CD14-positive monocyte (primary cell): ENCODE results near the gene RALGAPA2. TPM values are rescaled to one million over a fixed set of nuclear protein-coding genes. Genes with fewer than 3 reads are reported as not detected.

ENCODE experiments used
- DNase-seq, 3 donors: peaks; one replicate each; pipeline ENCODE4 v3.0.0-alpha.2; 2011 to 2022
- H2AFZ ChIP-seq: 2 replicates; pipeline ENCODE4 v1.6.0; 2012; ENCODE audit warnings: mild to moderate bottlenecking, low read depth, low read length, inconsistent platforms; ENCODE audit not compliant: insufficient read depth, poor library complexity, severe bottlenecking
- H3K27ac ChIP-seq, 2 donors: 1 replicate in 1 of 2; 2 replicates in 1 of 2; pipeline ENCODE4 v1.5.1; 2012 to 2013; ENCODE audit warnings: low read length in 2 of 2, control low read depth in 1 of 2, inconsistent platforms in 1 of 2, low read depth in 1 of 2, mild to moderate bottlenecking in 1 of 2
- H3K27me3 ChIP-seq, 2 donors: one replicate each; pipeline versions ENCODE4 v1.6.0 to v1.6.1; 2011 to 2013; ENCODE audit warnings: low read length in 2 of 2; ENCODE audit not compliant: control insufficient read depth in 2 of 2, insufficient read depth in 2 of 2
- H3K36me3 ChIP-seq, 2 donors: replicated peaks in 1 of 2; 1 replicate in 1 of 2; 2 replicates in 1 of 2; pipeline versions ENCODE4 v1.5.1 to v1.6.1; 2012 to 2013; ENCODE audit warnings: low read length in 2 of 2, control low read depth in 1 of 2, inconsistent platforms in 1 of 2, mild to moderate bottlenecking in 1 of 2; ENCODE audit not compliant: insufficient read depth in 2 of 2, control insufficient read depth in 1 of 2
- H3K4me1 ChIP-seq, 2 donors: 1 replicate in 1 of 2; 2 replicates in 1 of 2; pipeline versions ENCODE4 v1.5.1 to v1.6.1; 2012 to 2013; ENCODE audit warnings: low read length in 2 of 2, control low read depth in 1 of 2, inconsistent platforms in 1 of 2, mild to moderate bottlenecking in 1 of 2, moderate library complexity in 1 of 2; ENCODE audit not compliant: insufficient read depth in 2 of 2, control insufficient read depth in 1 of 2
- H3K4me2 ChIP-seq: replicated peaks from 2 replicates; pipeline ENCODE3; 2012; ENCODE audit warnings: low read length, moderate library complexity, mild to moderate bottlenecking; ENCODE audit not compliant: poor library complexity, severe bottlenecking; ENCODE audit errors: extremely low read depth
- H3K4me3 ChIP-seq, 3 experiments: fragments of 200-600 bp in 1 of 3; sonication (generic) in 1 of 3; replicated peaks in 1 of 3; 1 replicate in 2 of 3; 2 replicates in 1 of 3; pipeline ENCODE4 v1.5.1; 2011 to 2013; ENCODE audit warnings: low read length in 3 of 3, mild to moderate bottlenecking in 3 of 3, control low read depth in 2 of 3, low read depth in 2 of 3, inconsistent platforms in 1 of 3, moderate library complexity in 1 of 3
- H3K79me2 ChIP-seq: 2 replicates; pipeline ENCODE4 v1.6.0; 2012; ENCODE audit warnings: mild to moderate bottlenecking, control low read depth, inconsistent platforms, low read length, moderate library complexity; ENCODE audit not compliant: insufficient read depth
- H3K9ac ChIP-seq: 2 replicates; pipeline ENCODE4 v1.6.0; 2017; ENCODE audit warnings: low read length, mild to moderate bottlenecking; ENCODE audit not compliant: insufficient read depth, poor library complexity, severe bottlenecking
- H3K9me3 ChIP-seq, 2 donors: replicated peaks in 1 of 2; 1 replicate in 1 of 2; 2 replicates in 1 of 2; pipeline versions ENCODE4 v1.5.1 to v1.6.1; 2012 to 2013; ENCODE audit warnings: low read length in 2 of 2, control low read depth in 1 of 2; ENCODE audit not compliant: control insufficient read depth in 1 of 2, insufficient read depth in 1 of 2
- H4K20me1 ChIP-seq: 2 replicates; pipeline ENCODE4 v1.6.0; 2012; ENCODE audit warnings: mild to moderate bottlenecking, low read length, control low read depth, moderate library complexity; ENCODE audit not compliant: insufficient read depth
- H3K27ac Mint-ChIP-seq, 7 donors: one replicate each; pipeline ENCODE4 v1.8.0; 2020; ENCODE audit warnings: mild to moderate bottlenecking in 7 of 7, mixed read lengths in 7 of 7, moderate library complexity in 6 of 7, inconsistent platforms in 2 of 7
- H3K27me3 Mint-ChIP-seq, 3 donors: one replicate each; pipeline ENCODE4 v1.8.0; 2021 to 2022; ENCODE audit warnings: low read depth in 3 of 3, mild to moderate bottlenecking in 3 of 3, mixed read lengths in 3 of 3, moderate library complexity in 3 of 3, inconsistent platforms in 1 of 3
- H3K36me3 Mint-ChIP-seq, 2 donors: one replicate each; pipeline ENCODE4 v1.8.0; 2020; ENCODE audit warnings: mixed read lengths in 2 of 2, inconsistent platforms in 1 of 2, mild to moderate bottlenecking in 1 of 2
- H3K4me1 Mint-ChIP-seq: one replicate; pipeline ENCODE4 v1.8.0; 2020; ENCODE audit warnings: mild to moderate bottlenecking, mixed read lengths
- H3K4me3 Mint-ChIP-seq, 2 donors: one replicate each; pipeline ENCODE4 v1.8.0; 2020; ENCODE audit warnings: mild to moderate bottlenecking in 2 of 2, mixed read lengths in 2 of 2, moderate library complexity in 1 of 2
- H3K9me3 Mint-ChIP-seq, 7 donors: one replicate each; pipeline ENCODE4 v1.8.0; 2020 to 2022; ENCODE audit warnings: mixed read lengths in 7 of 7, mild to moderate bottlenecking in 6 of 7, moderate library complexity in 6 of 7, inconsistent platforms in 2 of 7
- CTCF ChIP-seq: fragments of 200-600 bp; IDR thresholded peaks from one replicate; pipeline ENCODE4 v1.8.0; 2022; ENCODE audit warnings: antibody characterized with exemption, mild to moderate bottlenecking
- WGBS: methylation state at CpG from one replicate; pipeline ENCODE4 v1.1.5; 2013; ENCODE audit warnings: missing lambda C conversion rate; ENCODE audit not compliant: insufficient coverage; 5-methylcytosine and 5-hydroxymethylcytosine counted together
- intact Hi-C, 2 donors: fragments of 100-400 bp; cut with micrococcal nuclease; formaldehyde crosslinking; loops; one replicate each; pipeline versions ENCODE4 v1.15.0 to v1.15.1; 2023
- polyA plus RNA-seq, 3 donors: library from polyadenylated mRNA; depleted of rRNA in 1 of 3; unstranded in 2 of 3; stranded (reverse) in 1 of 3; fragments of 300-500 nt in 2 of 3; fragments of >200 nt in 1 of 3; fragmentation: Illumina TruSeq in 2 of 3; gene quantifications; 1 replicate in 2 of 3; 2 replicates in 1 of 3; pipeline ENCODE4 v1.2.3, GENCODE V29; 2012 to 2021

The RALGAPA2 gene
- polyA plus RNA-seq, 3 donors: 6.2 to 13.0 (median 8.9) TPM

GRCh38 chr20:20493701-20494100, 218.7 kb downstream of the RALGAPA2 start:
- WGBS: 100% methylated on average over 1 of the region's 2 CpGs

GRCh38 chr20:20492521-20493332, 219.7 kb downstream of the RALGAPA2 start:
- DNase-seq: no peak
- no peak overlapping the region for H3K27ac ChIP-seq
- no peak overlapping the region for H3K9ac ChIP-seq
- H3K4me2 ChIP-seq: no peak overlapping the region
- no peaks in the 10 kb centered on the region for H3K9me3 ChIP-seq
- Mint-ChIP-seq H3K27me3 (no peaks in the 10 kb centered on the region), H3K4me1 (no peaks in the 10 kb centered on the region), H3K4me3 (no peak overlapping the region), H3K27ac (no peak overlapping the region), H3K9me3 (no peaks in the 10 kb centered on the region), H3K36me3 (peaks cover 83 to 86% of the 10 kb centered on the region in 2 donors)
- H2AFZ ChIP-seq: no peak overlapping the region
- H3K79me2 ChIP-seq: no peaks in the 10 kb centered on the region
- no peak overlapping the region for H3K4me3 ChIP-seq
- no peak for TF ChIP-seq CTCF
- peaks cover 76 to 98% of the 10 kb centered on the region in 2 donors for H3K36me3 ChIP-seq
- H4K20me1 ChIP-seq: no peaks in the 10 kb centered on the region
- H3K4me1 ChIP-seq: no peaks in the 10 kb centered on the region
- 99% methylated on average over 9 of the region's 14 CpGs for WGBS
- no peaks in the 10 kb centered on the region for H3K27me3 ChIP-seq
- intact Hi-C loops: no loop called here

More at GRCh38 chr20:20493701-20494100, 218.7 kb downstream of the RALGAPA2 start:
- intact Hi-C loops: no loop called here
- Histone ChIP-seq H3K4me3 (no peak overlapping the region), H3K9me3 (no peaks in the 10 kb centered on the region), H3K9ac (no peak overlapping the region), H3K79me2 (no peaks in the 10 kb centered on the region), H3K4me1 (no peaks in the 10 kb centered on the region), H2AFZ (no peak overlapping the region), H3K4me2 (no peak overlapping the region), H4K20me1 (no peaks in the 10 kb centered on the region), H3K36me3 (peaks cover 77 to 98% of the 10 kb centered on the region in 2 donors), H3K27ac (no peak overlapping the region), H3K27me3 (no peaks in the 10 kb centered on the region)
- Mint-ChIP-seq H3K4me1 (no peaks in the 10 kb centered on the region), H3K9me3 (no peaks in the 10 kb centered on the region), H3K36me3 (peaks cover 85 to 86% of the 10 kb centered on the region in 2 donors), H3K27ac (no peak overlapping the region), H3K4me3 (no peak overlapping the region), H3K27me3 (no peaks in the 10 kb centered on the region)
- TF ChIP-seq CTCF: no peak
- DNase-seq: no peak
